HAP-1 (cell line): Measurements from ENCODE around the gene SYNJ2.

ENCODE experiments used
- DNase-seq, 2 experiments: peaks; one replicate each; pipeline ENCODE4 v3.0.0-alpha.2; 2016 to 2020; ENCODE audit warnings: low spot score in 2 of 2
- H3K27me3 ChIP-seq: fragments of 250-450 bp; sonication (Bioruptor Pico); 2 replicates; pipeline ENCODE4 v1.5.1; 2020; ENCODE audit warnings: low read depth, mild to moderate bottlenecking, moderate library complexity
- H3K36me3 ChIP-seq: fragments of 250-450 bp; sonication (Bioruptor Pico); replicated peaks from 2 replicates; pipeline ENCODE4 v1.5.1; 2020; ENCODE audit warnings: mild to moderate bottlenecking
- H3K4me1 ChIP-seq: fragments of 250-450 bp; sonication (Bioruptor Pico); 2 replicates; pipeline ENCODE4 v1.5.1; 2020; ENCODE audit warnings: mild to moderate bottlenecking
- H3K4me3 ChIP-seq: fragments of 250-450 bp; sonication (Bioruptor Pico); 2 replicates; pipeline ENCODE4 v1.5.1; 2020; ENCODE audit warnings: mild to moderate bottlenecking, moderate library complexity
- H3K9me3 ChIP-seq: fragments of 250-450 bp; sonication (Bioruptor Pico); 2 replicates; pipeline ENCODE4 v1.5.1; 2020; ENCODE audit warnings: mild to moderate bottlenecking, moderate library complexity
- in situ Hi-C: fragments of 300-500 bp; cut with MboI; formaldehyde crosslinking; loops from 3 replicates; pipeline ENCODE4 v1.14.3; 2020; ENCODE audit warnings: low sequenced_read_pairs, inconsistent platforms, mixed read lengths

Gene SYNJ2

DNA sequence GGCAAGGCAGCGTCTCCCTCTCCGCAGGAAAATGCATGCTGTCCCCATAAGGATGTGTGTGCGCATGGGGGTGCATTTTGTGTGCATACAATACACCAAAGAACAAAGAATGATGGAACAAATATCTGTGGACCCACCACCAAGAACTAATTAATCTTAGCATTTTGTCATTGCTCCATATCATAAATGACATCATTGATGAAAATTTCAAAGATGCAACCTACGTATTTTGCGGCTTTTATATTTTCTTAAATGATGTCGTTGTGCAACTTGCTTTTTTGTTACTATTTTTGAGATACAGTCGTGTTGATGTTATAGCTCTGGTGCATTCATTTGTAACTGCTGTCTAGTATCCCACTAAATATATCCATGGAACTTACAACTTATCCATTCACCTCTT lies 96.7 kb downstream of the SYNJ2 start:
- in situ Hi-C loops, result no loop called here
- Histone ChIP-seq H3K4me3 (no peak overlapping the region), H3K9me3 (no peaks in the 10 kb centered on the region), H3K27me3 (no peaks in the 10 kb centered on the region), H3K36me3 (peaks cover 4% of the 10 kb centered on the region), H3K4me1 (no peaks in the 10 kb centered on the region)
- DNase-seq, result no peak

GRCh38 chr6:158080849-158081656 lies 99.4 kb downstream of the SYNJ2 start:
- Histone ChIP-seq H3K27me3 (no peaks in the 10 kb centered on the region), H3K4me1 (no peaks in the 10 kb centered on the region), H3K9me3 (no peaks in the 10 kb centered on the region), H3K4me3 (no peak overlapping the region), H3K36me3 (peaks cover 14% of the 10 kb centered on the region)
- no peak for DNase-seq
- in situ Hi-C loops, result no loop called here

- Histone ChIP-seq H3K4me1 (no peaks in the 10 kb centered on the region), H3K27me3 (no peaks in the 10 kb centered on the region), H3K4me3 (no peak overlapping the region), H3K9me3 (no peaks in the 10 kb centered on the region), H3K36me3 (peaks cover 14% of the 10 kb centered on the region)
- no peak for DNase-seq
- in situ Hi-C loops, result no loop called here
Observed at GRCh38 chr6:158081657-158081935, 99.9 kb downstream of the SYNJ2 start.

DNA sequence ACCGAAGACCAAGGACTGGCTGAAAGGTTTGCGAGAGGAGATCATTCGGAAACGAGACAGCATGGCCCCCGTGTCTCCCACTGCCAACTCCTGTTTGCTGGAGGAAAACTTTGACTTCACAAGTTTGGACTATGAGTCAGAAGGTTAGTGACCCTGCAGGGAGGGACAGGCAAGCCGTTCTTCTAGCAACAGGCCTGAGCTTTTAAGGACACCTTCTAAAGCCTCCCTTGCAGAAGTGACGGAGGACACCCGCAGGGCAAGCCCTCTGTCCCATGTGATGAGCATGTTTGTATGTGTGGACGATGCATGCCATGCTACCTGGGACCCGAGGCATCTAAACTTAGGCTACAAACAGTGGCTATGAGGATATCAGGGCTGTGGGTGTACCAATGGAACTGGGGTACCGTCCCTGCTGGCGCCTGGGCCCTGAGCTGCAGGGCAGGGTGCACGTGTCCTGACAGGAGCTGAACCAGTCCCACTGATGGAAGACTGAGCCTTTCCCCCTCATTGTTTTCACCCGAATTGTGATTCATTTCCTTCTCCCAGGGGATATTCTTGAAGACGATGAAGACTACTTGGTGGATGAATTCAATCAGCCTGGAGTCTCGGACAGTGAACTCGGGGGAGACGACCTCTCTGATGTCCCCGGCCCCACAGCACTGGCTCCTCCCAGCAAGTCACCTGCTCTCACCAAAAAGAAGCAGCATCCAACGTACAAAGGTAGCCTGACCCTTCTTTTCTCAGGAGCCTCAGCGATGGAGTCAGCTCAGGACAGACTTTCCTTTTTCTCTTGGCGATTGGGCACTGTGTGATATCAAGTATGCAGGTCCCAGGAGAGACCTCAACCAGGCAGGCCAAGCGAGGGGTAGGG lies 102.0 kb downstream of the SYNJ2 start:
- H3K36me3 ChIP-seq, result peaks cover 11% of the 10 kb centered on the region
- no peaks in the 10 kb centered on the region for H3K4me1 ChIP-seq
- in situ Hi-C loops, result no loop called here
- H3K9me3 ChIP-seq, result no peaks in the 10 kb centered on the region
- no peaks in the 10 kb centered on the region for H3K27me3 ChIP-seq
- H3K4me3 ChIP-seq, result no peak overlapping the region
- no peak for DNase-seq

DNA sequence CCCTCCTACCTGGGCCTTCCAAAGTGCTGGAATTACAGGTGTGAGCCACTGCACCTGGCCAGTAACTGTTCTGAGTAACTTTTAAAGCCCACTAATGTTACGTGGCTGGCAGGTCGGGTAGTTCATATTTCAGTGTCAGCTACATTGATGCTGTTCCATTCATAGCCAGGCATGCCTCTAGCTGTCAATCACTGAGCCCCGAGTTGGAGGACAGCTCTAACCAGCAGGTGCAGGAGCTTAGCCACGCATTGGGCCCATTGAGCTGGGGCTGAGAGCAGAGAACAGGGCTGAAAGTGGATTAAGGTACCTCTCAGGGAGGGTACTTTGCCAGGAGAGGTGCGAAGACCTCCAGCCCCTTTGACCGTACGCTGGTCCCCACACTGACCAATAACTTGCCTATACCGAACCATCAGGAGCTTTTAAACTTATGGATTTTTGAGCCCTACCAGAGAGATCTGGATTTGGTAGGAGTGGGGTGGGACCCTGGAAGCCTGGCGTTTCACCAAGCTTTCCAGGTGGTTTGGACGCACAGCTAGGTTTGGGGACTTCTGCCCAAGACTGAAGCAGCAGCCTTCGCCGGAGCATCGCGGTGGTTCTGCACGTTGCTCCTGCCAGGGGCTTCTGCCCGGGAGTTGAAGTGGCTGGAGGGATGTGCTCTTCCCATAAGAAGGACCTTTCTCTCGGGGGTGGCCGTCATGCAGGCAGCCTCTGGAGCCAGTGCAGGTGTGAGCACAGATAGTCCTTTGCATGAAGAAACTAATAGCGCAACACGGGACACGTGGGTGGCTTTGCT lies 103.8 kb downstream of the SYNJ2 start:
- Histone ChIP-seq H3K4me1 (no peaks in the 10 kb centered on the region), H3K9me3 (no peaks in the 10 kb centered on the region), H3K36me3 (peaks cover 13% of the 10 kb centered on the region), H3K4me3 (no peak overlapping the region), H3K27me3 (no peaks in the 10 kb centered on the region)
- in situ Hi-C loops, result no loop called here
- no peak for DNase-seq

GRCh38 chr6:158086054-158086503 lies 104.4 kb downstream of the SYNJ2 start:
- in situ Hi-C loops, result no loop called here
- Histone ChIP-seq H3K4me3 (no peak overlapping the region), H3K36me3 (peaks cover 13% of the 10 kb centered on the region)

GRCh38 chr6:158086504-158087223 lies 105.0 kb downstream of the SYNJ2 start:
- no peak overlapping the region for H3K4me3 ChIP-seq
- peaks cover 13% of the 10 kb centered on the region for H3K36me3 ChIP-seq
- H3K9me3 ChIP-seq, result no peaks in the 10 kb centered on the region
- no peaks in the 10 kb centered on the region for H3K4me1 ChIP-seq
- in situ Hi-C loops, result no loop called here
- DNase-seq, result no peak
- no peaks in the 10 kb centered on the region for H3K27me3 ChIP-seq

More at GRCh38 chr6:158086054-158086503, 104.4 kb downstream of the SYNJ2 start:
- DNase-seq, result no peak
- Histone ChIP-seq H3K4me1 (no peaks in the 10 kb centered on the region), H3K9me3 (no peaks in the 10 kb centered on the region), H3K27me3 (no peaks in the 10 kb centered on the region)

DNA sequence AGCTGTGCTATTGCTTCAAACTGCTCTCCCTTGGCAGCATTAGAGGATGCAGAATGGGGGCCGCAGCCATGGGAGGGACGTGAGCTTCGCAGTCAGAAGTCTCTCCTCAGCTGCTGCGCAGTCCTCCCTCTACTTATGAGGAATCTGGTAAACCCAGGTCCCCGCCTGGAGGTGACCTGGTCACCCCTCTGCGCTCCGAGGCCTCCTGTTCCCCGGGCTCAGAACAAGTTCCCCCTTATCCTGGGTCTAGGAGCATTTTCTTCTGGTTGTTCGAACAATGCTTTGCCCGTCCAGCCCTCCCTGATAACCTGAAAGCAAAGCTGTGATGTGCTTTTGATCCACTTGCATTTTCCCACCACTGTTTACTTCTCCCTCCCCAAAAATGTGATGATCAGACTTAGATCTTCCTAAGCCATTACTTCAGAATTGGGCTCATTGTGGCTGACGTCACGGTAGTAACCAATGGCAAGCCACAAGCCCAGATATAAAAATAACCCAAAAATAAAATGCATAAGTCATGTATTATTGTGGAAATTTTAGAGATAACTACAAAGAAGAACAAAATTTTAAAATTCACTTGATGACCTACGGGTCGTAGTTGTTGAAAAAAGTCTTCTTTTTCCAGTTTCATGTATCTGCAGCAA lies 105.7 kb downstream of the SYNJ2 start:
- Histone ChIP-seq H3K36me3 (peaks cover 13% of the 10 kb centered on the region), H3K4me1 (no peaks in the 10 kb centered on the region), H3K9me3 (no peaks in the 10 kb centered on the region), H3K4me3 (no peak overlapping the region), H3K27me3 (no peaks in the 10 kb centered on the region)
- in situ Hi-C loops, result no loop called here
- DNase-seq, result no peak

GRCh38 chr6:158092806-158093205 lies 111.1 kb downstream of the SYNJ2 start:
- no peaks in the 10 kb centered on the region for H3K27me3 ChIP-seq
- H3K9me3 ChIP-seq, result no peaks in the 10 kb centered on the region
- no peaks in the 10 kb centered on the region for H3K4me1 ChIP-seq
- DNase-seq, result no peak
- no peak overlapping the region for H3K4me3 ChIP-seq
- in situ Hi-C loops, result no loop called here
- H3K36me3 ChIP-seq, result peaks cover 13% of the 10 kb centered on the region

DNA sequence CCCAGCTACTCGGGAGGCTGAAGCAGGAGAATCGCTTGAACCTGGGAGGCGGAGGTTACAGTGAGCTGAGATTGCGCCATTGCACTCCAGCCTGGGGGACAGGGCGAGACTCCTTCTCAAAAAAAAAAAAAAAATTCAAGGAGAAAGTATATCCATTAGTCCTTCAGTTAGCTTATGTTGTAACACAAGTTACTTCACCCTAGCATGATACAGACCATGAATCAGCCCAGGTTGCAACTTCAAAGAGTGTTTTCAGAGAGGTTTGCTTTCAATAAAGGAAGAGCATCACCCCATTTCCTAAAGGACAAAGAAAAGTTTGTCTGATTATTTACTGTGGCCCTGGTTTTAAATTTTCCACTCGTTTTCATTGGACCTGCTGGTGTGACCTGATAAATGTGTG lies 113.4 kb downstream of the SYNJ2 start:
- no peak overlapping the region for H3K4me3 ChIP-seq
- peaks cover 10% of the 10 kb centered on the region for H3K36me3 ChIP-seq
- H3K4me1 ChIP-seq, result no peaks in the 10 kb centered on the region
- no peaks in the 10 kb centered on the region for H3K9me3 ChIP-seq
- in situ Hi-C loops, result no loop called here
- DNase-seq, result no peak
- H3K27me3 ChIP-seq, result no peaks in the 10 kb centered on the region

DNA sequence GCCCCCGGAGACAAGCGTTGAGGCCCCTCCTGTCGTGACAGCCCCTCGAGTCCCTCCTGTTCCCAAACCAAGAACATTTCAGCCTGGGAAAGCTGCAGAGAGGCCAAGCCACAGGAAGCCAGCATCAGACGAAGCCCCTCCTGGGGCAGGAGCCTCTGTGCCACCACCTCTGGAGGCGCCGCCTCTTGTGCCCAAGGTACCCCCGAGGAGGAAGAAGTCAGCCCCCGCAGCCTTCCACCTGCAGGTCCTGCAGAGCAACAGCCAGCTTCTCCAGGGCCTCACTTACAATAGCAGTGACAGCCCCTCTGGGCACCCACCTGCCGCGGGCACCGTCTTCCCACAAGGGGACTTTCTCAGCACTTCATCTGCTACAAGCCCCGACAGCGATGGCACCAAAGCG lies 114.0 kb downstream of the SYNJ2 start:
- in situ Hi-C loops, result no loop called here
- Histone ChIP-seq H3K9me3 (no peaks in the 10 kb centered on the region), H3K4me3 (no peak overlapping the region), H3K27me3 (no peaks in the 10 kb centered on the region), H3K4me1 (no peaks in the 10 kb centered on the region), H3K36me3 (peaks cover 10% of the 10 kb centered on the region)
- DNase-seq, result no peak

DNA sequence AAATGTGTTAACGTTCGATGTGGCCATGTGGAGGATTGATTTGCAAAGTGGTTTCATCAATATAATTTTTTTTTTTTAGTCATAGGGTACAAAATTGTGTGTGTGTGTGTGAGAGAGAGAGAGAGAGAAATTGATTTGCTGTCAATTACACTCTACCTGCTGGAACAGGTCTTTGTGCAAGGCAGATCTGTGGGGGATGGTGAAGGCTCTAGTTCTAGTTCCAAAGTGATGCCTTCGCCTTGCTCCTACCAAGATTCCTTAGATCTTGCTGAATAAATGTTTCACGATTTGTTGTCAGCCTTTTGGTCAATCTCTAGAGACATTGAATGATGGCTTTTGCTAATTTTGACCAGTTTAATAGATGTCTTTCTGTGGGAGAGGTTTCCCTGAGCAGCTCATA lies 121.6 kb downstream of the SYNJ2 start:
- Histone ChIP-seq H3K36me3 (no peaks in the 10 kb centered on the region; the same call in 1 of the 2 replicates), H3K4me1 (no peaks in the 10 kb centered on the region), H3K4me3 (no peak overlapping the region), H3K9me3 (no peaks in the 10 kb centered on the region), H3K27me3 (no peaks in the 10 kb centered on the region)
- in situ Hi-C loops, result no loop called here
- DNase-seq, result no peak

DNA sequence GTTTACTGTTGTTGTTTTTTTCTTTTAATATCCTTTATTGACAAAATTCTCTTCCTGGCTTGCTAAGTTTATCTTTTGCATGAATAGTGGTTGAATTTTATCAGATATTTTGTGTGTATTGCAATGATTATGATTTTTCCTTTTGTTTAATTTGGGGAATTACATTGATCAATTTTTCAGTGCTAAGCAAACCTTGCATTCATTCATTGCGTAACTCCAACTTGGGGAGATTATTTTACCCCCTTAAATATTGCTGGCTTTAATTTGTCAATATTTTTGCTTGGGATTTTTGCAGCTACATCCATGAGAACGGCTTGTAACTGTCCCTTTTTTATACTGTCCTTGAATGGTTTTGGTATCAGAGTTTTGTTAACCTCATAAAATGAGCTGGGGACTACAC lies 123.0 kb downstream of the SYNJ2 start:
- H3K4me3 ChIP-seq, result no peak overlapping the region
- H3K36me3 ChIP-seq, result no peaks in the 10 kb centered on the region; the same call in 1 of the 2 replicates
- H3K9me3 ChIP-seq, result no peaks in the 10 kb centered on the region
- in situ Hi-C loops, result no loop called here
- H3K27me3 ChIP-seq, result no peaks in the 10 kb centered on the region
- DNase-seq, result no peak
- H3K4me1 ChIP-seq, result no peaks in the 10 kb centered on the region; the same call in 1 of the 2 replicates
